ENCODE results near the gene MINDY1.

Gene MINDY1

DNA sequence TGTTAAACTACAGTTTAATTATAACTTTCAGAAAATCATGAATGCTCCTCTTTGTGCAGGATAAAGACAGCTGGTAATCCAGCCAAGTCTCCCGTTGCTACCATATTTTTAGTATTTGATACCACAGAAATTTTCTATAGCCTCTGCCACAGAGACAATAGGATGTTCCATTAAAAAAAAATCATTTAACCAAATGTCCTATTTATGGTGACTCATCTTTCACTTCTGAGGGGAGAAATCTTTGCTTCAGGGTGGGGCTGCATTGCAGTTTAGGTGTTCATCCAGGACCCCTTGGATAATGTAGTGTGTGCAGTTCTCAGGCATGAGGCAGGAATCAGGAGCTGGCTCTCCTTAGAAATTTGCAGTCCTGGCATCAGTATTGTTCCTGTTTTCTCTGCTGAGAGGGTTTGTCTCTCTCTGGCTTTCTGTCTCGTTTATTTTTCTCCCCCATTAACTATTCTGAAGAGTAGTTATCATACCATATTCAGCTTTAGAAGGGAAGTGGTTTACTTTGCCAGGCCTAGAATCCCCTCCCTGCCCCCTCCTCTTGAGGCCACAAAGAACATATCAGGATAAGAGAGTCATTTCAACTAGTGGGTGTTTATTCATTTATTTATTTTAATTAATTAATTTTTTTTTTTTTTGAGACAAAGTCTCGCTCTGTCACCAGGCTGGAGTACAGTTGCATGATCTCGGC is 4.6 kb upstream of the MINDY1 start:
- DNase-seq: no peak

DNA sequence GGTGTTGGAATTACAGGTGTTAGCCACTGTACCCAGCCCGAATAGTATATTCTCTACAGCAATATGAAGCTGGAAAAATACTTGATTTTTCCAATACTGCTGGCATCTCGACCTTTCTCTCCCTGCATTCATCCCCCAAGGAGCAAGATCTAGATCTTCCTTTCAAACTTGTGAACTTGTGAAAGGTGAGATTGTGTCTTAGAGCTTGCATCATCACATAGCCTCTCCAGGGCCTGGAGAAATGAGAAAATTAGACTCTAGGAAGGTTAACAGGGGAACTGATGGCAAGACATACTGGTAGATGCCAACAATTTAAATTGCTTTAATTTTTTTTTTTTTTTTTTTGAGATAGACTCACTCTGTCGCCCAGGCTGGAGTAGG is 3.6 kb upstream of the MINDY1 start:
- DNase-seq: no peak

DNA sequence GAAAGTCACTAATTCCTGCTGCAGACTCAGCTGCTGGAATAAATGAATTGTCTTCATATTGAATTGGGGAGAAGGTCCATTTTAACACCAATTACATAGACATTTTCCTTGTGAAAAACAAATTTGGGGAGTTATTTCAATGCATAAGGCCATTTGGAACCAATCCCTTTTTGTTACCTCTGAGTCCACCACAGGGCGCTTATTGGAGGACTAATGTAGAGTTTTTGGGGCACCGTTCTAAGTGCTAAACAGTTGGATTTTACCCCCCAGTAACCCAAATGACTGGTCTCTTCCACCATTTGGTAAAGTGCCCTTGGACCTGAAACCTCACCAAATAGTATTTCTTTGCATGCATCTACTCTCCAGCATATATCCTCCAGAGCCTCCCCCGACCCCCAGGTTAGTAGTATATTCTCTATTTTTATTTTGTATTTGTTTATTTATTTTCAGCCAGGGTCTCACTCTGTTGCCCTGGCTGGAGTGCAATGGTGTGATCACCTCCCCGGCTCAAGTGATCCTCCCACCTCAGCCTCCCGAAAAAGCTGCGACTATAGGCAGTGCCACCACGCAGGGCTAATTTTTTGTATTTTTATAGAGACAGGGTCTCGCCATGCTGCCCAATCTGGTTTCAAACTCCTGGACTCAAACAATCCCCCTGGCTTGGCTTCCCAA is 3.1 kb upstream of the MINDY1 start:
- DNase-seq: no peak

DNA sequence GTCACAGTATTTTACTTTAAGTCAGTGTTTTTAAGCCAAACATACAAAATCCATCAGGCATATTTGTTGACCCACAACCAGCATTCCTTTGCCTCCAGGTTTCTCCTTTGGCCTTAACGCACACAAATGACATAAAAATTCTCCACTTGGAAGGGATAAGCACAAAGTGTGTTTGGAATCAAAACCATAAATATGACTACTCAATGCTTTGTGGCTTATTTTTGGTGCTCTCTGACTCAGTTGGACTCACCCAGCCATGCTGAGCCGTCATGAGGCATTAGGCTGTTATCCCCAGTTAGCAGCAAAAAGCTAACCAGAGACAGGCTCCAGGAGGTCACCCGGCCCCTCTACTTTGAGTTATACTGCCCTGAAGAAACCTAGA is 2.5 kb upstream of the MINDY1 start:
- no peak for DNase-seq

DNA sequence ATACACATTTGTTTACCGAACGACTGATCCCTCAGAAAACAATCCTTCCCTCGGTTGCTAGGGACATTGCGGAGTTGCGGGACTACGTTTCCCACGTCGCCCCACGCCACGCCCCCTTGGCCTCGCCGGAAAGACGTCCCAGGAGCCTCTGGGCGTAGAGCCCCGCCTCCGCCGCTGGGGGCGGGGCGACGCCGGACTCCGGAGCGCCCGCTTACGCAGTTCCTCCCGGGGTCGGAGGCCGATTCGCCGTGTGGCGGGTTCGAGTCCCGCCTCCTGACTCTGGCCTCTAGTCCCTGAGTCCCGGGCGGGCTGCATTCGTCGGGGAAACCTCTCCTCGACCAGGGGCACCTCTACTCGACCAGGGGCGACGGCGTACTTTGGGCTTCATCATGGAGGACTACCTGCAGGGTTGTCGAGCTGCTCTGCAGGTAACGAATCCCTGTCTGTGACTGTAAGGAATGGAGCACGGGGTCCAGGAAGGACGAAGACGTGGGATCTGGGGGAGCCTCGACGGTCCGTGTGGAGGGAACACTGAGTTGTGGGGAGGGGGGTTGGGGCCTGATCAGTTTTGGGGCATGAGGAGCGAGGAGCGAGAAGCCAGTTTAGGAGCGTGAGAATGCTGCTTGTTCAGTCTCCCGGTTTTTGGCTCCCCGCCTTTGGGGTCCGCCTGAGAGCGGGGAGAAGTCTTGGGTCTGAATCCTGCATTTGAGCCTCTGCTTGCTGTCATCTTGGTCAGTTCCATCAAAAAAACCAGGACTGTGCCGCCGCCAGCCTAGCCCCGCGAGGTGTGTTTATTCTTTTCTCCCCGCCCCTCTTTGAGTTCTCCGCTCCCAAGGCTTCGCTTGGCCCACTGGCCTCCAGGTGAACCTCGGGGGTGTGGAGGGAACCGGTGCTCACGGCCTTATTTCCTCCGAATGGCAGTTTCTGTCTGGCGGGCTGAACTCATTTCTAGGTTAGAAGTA is 1.8 kb upstream of the MINDY1 start, which contains the start of gene PRUNE1:
Gene PRUNE1 (plus strand): TSS at position 206 of the 962 bp plus-strand sequence. CDS start 184 bp downstream, at position 390.
- DNase-seq: peak; percentile 79

DNA sequence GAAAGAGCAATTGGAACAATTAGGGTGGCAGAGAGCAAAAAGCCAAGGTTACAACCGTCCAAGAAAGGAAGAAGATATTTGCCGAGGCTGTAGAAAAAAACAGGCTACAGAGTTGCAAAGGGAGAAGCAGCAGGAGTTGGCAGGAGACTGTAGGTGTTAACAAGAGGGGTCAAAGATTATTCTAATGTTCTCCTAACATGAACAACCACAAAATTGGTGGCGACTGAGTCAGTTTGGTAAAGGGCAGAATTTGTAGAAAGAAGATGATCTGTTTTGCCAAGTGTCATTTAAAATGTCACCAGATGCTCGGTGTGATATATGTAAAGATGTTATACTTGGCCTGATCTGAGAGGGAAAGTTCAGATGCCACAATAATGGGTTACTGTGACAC is 1.1 kb upstream of the MINDY1 start:
- no peak for DNase-seq

DNA sequence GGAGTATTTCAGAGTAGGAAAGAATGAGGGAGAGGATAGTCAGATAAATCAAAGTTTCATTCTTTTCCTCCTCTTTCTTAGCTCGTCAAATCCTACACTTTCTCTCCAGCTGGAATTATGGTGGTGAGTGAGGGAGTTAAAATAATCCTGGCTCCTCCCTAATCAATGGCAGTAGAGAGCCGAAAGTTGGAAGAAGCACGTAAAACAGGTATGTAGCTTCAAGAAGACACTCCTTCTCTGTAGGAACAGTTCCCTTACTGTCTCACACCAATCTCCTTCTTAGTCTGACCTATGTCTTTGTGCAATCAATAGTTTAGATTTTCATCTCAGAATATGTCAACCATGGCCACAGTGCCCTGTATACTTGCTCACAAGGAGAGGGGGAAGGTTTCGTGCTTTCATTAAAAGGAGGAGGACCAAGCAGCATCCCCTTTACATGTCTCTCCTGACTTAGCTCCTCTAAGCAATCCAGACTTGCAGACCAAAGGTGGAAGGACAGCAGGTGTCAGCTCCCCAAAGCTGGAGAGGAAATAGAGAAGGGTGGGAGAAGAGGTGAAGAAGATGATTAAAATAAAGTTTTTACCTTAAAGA is 878 bp downstream of the MINDY1 start:
- no peak for DNase-seq

DNA sequence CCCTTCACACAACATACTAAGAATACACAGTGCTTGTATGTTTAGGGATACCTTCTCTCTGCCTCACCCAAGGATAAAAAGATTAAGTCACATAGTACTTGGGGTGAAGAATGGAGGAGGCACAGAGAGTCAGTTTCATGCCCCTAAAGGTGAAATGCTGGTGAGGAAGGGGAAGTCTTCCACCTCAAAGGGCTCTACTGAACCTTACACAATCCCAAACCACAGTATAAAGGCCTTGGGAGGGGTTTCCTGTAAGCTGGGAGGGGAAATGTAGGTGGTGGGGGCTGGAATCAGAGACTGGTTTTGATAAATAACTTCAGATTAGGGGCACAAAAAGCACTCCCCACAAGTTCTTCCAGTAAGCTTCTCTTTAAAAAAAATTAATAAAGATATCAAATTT is 3.5 kb downstream of the MINDY1 start:
- no peak for DNase-seq

DNA sequence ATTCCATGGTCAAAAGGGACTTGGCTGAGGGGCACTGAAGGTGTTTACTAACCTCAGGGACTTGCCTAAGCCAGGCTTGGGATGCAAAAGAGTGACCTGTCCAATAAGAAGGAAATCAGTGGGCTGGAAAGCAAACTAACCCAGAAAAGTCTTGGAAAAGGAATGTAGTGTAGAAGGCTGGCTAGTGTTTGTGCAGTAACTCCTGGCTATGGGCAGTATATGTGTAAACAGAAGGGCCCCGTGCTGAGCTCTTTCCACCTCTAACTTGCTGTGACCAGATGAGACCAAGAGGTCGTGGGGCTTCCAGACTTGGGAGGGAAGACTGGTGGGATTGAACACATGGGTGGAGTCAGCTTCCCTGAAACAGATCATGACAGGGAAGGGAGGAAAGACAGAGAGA is 4.1 kb downstream of the MINDY1 start:
- no peak for DNase-seq

DNA sequence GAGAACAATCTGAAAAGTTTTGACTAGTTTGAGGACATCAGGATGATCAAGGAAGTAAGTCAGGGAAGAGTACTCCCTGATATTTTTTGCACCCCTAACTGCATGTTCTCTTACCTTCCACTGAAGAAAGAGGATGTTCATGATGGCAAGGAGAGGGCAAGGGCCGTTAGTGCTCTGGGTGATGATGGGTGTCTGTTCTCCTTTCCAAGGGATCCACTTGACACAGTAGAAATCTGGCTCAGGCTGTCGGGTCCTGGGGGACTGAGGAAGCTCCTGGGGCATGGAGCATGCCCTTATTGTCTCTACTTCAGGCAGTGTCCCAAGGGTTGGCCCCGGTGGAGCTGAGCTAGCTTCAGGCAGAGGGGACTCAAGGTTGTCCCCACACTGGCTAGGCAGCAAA is 4.7 kb downstream of the MINDY1 start:
- DNase-seq: no peak

DNA sequence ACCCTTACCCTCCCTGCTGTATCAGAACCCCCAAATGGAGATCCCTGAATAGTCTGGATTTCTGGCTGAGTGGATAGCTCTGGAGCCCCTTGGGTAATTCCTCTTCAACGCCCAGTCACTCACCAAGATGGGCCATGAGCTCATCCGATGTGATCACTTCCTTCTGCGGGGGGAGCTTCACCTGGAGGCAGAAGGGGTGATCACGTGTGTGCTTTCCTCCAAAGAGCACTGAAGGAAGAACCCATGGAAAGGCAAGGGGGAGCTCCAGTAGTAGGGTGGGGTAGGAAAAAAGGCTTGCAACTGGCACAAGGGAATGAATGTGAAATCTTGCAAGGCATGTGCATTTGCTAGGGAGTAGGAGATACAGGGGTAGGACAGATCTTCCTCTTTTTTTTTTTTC is 5.1 kb downstream of the MINDY1 start:
- DNase-seq: no peak

DNA sequence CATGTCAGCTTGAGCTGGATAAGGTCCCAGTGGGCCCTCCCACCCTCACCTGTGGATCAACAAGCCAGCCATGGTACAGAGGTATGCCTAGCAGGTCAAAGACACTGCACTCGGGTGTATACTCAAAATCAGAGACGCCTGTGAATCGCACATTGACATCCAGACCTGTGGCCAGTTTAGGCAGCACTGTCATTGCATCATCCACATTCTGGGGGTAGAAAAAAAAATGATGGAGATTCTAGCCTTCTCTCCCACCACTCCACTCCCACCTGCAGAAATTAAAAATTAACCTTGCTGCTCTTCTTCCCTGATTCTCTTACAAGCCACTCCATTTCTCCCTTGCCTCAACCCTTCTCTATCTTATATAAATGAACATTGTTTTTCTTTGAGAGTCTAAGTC is 6.3 kb downstream of the MINDY1 start:
- DNase-seq: no peak

DNA sequence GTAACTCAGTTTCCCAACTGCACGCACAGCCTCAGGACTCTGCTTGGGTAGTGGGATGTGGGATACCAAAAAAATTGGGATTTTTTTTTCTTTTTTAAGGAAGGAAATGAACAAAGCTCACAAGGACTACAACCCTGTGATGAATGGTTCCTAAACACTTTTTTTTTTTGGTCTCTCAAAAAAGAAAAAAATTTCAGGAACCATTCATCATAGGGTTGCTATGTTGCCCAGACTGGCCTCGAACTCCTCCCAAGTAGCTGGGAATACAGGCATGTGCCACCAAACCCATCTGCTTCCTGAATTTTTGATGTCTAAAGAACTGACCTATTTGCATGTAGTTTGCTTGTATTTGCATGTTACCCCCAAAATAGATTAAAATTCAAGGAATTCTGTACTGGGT is 6.8 kb downstream of the MINDY1 start:
- no peak for DNase-seq

DNA sequence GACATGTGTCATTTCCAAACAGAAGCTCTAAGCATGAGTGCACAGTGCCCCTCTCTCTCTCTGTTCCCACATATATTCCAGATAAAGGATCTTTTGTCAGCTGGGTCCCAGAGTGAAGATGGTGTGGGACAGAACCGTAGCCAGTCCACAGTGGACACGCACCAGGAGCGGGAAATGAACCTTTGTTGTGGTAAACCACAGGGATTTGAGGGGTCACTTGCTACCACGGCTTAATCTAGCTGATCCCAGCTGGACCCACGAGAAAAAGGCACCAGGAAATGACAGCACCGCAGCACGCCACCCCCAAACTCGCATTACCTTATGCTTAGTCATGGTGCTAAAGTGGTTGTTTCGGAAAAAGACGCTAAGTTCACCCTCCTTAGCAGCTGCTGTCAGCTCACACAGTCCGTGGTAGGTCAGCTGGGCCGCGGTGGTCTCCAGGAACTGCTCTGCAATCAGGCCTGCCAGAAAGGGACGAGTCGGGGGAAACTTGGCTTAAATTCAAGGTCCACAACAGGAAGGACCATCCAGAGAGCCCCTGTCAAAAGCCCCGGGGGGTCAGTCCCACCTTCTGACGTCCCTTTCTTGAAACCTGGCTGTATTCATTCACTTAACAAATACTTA is 7.5 kb downstream of the MINDY1 start:
- DNase-seq: no peak

DNA sequence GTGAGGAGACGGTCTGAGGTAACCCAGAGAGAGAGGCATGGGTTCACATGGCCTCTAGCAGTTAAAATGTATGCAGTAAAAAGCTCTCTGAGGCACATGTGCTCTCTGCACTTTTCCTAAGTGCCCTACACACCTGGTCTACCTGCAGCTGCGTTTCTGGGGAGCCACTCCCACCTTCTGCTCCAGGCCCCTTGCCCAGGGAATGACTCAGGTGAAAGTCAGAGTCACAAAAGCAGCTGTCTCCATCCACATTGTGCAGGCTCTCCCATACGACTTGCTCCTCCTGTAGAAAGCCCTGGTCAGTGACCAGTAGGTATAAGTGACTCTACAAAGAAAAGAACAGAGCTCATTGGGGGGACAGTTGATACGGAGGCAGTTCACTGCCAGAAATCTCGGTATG is 8.8 kb downstream of the MINDY1 start:
- no peak for DNase-seq

DNA sequence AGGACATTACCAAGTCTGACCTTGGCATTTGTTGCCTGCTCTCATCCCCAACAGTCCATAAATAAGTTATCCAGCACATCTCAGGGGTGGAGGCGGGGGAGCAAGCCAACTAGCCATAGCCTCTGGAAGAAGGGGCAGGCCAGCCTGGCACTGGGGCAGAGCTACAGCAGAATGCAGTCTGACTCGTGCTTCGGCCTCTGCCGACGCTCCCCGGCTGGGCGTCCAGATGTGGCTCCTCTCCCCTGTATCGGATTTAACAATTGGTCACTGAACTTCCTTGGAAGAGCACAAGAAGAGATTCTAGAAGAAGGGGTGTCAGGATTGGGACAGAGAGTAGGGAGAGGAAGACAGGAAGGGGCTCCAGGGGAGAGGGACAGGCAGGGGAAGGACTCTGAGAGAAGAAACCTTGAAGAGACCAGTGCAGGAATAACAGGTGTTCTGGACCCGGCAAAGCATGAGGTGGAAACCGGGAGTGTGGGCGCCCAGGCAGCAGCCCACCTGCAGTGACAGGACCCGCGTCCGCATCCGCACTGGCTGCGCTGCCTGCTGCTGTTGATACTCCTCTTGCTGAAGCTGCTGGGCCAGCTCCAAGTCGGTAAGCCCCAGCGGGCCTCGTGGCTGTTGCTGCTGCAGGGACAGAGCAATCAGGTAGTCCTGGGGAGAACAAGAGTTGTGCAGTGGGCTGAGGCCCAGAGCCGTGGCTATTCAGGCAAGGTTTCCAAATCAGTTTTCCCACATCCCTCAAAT is 9.4 kb downstream of the MINDY1 start:
- DNase-seq: no peak

DNA sequence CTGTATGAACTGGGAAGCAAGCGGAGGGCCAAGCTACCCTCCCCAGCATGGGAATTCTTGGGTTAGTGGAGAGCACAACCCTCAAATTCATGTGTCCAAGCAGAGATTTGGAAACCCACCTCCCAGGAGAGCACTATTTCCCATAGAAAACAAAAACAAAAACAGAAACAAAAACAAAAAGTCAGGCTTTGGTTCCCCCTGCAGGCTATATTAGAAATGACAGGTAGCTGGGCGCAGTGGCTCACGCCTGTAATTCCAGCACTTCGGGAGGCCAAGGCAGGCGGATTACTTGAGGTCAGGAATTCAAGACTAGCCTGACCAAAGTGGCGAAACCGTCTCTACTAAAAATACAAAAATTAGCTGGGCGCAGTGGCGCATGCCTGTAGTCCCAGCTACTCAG is 10.8 kb downstream of the MINDY1 start:
- no peak for DNase-seq

DNA sequence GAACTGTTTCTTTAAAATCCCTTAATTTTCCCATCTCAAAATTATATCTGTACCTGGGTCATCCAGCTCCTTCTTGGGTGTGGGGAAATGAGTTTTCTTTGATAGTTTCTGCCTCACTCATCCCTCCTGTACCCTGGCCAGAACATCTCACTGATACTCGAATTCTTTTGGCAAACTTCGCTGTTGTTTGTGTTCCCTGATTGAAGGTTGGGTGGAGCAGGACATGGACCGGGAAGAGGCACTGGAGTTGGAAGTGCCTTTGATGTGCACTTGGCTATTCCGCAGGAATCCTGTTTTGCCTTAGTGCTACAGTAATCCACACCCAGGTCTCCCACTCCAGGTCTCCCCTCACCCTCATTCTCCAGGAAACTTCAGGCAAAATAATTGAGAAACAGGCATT is 11.2 kb downstream of the MINDY1 start:
- DNase-seq: no peak

DNA sequence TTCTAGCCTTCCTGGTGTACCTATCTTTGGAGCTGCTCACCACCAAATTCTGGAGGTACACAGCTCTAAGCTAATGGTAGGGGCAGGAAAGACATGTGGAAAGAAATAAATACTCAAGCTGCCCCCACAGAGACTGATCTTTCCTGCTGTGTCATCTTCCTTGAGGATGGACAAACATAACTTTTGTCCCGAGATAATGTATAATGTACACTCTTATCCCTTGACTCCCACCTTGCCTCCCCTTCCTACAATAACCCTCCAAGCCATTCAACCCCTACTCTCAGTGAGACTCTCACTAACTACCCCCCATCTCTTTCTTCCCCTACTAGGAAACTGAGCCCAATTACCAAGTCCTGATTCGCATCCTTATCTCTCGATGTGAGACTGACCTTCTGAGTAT is 12.5 kb downstream of the MINDY1 start:
- DNase-seq: no peak

DNA sequence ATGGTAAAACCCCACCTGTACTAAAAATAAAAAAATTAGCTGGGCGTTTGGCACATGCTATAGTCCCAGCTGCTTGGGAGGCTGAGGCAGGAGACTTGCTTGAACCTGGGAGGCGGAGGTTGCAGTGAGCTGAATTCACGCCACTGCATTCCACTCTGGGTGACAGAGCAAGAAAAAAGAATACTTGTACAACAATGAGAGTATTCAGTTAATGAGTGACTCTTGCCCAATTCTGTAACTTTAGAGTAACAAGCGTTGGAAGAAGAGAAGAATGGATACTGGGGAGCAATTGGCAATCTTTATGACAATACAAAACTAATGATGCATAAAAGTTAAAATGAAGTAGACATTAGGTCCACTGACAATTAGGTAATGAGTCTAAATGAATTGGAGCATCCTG is 14.1 kb downstream of the MINDY1 start:
- no peak for DNase-seq

DNA sequence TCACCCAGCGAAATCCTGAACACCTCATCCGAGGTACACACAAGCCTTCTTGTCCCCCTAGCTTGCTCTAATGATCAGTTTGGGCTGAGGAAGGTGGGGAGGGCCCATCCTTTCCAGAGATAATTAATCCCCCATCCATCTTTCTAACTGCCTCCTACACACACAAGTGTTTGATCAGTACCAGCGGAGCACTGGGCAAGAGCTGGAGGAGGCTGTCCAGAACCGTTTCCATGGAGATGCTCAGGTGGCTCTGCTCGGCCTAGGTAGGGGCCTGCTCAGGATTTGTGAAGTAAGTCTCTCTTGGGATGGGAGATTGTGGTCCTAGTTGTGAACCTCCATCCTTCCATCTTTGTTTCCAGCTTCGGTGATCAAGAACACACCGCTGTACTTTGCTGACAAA is 18.8 kb downstream of the MINDY1 start:
- no peak for DNase-seq

DNA sequence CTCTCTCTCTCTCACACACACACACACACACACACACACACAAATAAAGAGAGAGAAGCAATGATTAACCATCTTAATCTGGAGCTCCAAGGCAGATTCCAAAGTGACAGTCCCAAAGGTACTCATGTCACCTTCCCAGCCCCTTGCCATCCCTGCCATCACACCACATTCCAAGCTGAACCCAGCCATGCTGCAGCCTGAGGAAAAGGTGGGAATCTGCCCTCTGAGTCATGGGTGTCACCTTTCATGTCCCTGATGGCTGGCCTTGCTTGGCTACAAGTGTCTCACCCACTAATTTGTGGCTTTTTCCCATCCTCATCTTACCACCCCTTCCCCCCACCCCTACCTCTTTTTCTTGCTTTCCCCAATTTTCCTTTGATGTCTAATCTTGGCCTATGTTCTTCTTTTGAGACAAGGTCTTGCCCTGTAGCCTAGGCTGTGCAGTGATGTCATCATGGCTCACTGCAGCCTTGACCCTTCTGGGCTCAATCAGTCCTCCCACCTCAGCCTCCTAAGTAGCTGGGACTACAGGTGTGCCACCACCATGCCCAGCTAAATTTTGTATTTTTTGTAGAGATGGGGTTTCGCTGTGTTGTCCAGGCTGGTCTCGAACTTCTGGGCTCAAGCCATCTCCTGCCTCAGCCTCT is 21.4 kb downstream of the MINDY1 start:
- no peak for DNase-seq
